Right lobe of liver (tissue), 6 donors: ENCODE measurements around the gene VPS25. TPM values are rescaled to one million over a fixed set of nuclear protein-coding genes. Genes with fewer than 3 reads are reported as not detected.
"Not testable (repeated sequence)": the region's sequence is repeated elsewhere in the genome, so short reads cannot be mapped to it uniquely, and the experiment has no call there.

Experiments
- ATAC-seq, 4 donors: fragments of 200-7000 bp; cut with Tn5 transposase; one replicate each; pipeline ENCODE4 v1.9.1; 2020; ENCODE audit warnings: mild to moderate bottlenecking in 4 of 4, moderate library complexity in 4 of 4
- DNase-seq, 3 donors: peaks; one replicate each; pipeline ENCODE4 v3.0.0-alpha.2; 2020
- H3K27ac ChIP-seq, 3 donors: fragments of 200-600 bp; one replicate each; pipeline ENCODE4 v1.8.0; 2022
- H3K27me3 ChIP-seq, 2 donors: fragments of 200-600 bp; one replicate each; pipeline ENCODE4 v1.8.0; 2022
- H3K36me3 ChIP-seq, 4 donors: fragments of 200-600 bp; sonication (generic) in 1 of 4; one replicate each; pipeline versions ENCODE4 v1.5.1 to v1.8.0; 2017 to 2022; ENCODE audit warnings: control low read depth in 1 of 4
- H3K4me1 ChIP-seq, 4 donors: fragments of 200-600 bp; sonication (generic) in 1 of 4; one replicate each; pipeline versions ENCODE4 v1.5.1 to v1.8.0; 2017 to 2022; ENCODE audit warnings: control low read depth in 1 of 4
- H3K4me3 ChIP-seq, 3 donors: fragments of 200-600 bp; one replicate each; pipeline ENCODE4 v1.8.0; 2022
- H3K9me3 ChIP-seq, 4 donors: fragments of 200-600 bp; sonication (generic) in 1 of 4; one replicate each; pipeline versions ENCODE4 v1.5.1 to v1.8.0; 2017 to 2022; ENCODE audit warnings: control low read depth in 1 of 4
- POLR2A ChIP-seq: fragments of 450-650 bp; IDR thresholded peaks from one replicate; pipeline ENCODE4 v1.6.1; 2017; ENCODE audit warnings: antibody characterized with exemption, mild to moderate bottlenecking
- WGBS: methylation state at CpG from one replicate; pipeline ENCODE4 v1.1.6; 2018; ENCODE audit warnings: low coverage, low lambda C conversion rate; ENCODE audit not compliant: insufficient coverage; ENCODE audit errors: missing lambda C conversion rate; 5-methylcytosine and 5-hydroxymethylcytosine counted together
- intact Hi-C, 2 donors: fragments of 100-400 bp; cut with DNase I; formaldehyde crosslinking; loops; one replicate each; pipeline versions ENCODE4 v1.11.2 to v1.14.1; 2022
- long read RNA-seq: library from polyadenylated mRNA; unstranded; transcript quantifications from one replicate; pipeline ENCODE4 v2.0.0, GENCODE V29; 2019
- total RNA-seq, 6 experiments: library from RNA; depleted of rRNA in 2 of 6; stranded (reverse); fragments of >200 nt in 2 of 6; fragmentation: NEBNext Ultra II Directional in 3 of 6; extraction: Animal tissue kit (Norgen Biotek cat#: 25700) in 3 of 6; gene quantifications; one replicate each; pipeline versions ENCODE4 v1.1.0 to v1.2.4, GENCODE V29; 2016 to 2023
- TF ChIP-seq, protein P1 (sequence below), 4 donors: fragments of 200-600 bp in 3 of 4; fragments of 450-650 bp in 1 of 4; IDR thresholded peaks; one replicate each; pipeline versions ENCODE4 v1.5.1 to v1.8.0; 2016 to 2022; ENCODE audit warnings: antibody characterized with exemption in 4 of 4, mild to moderate bottlenecking in 2 of 4
- donor health status: DM: no; HTN: yes; CAD: no.
- donor health status: DM: no; HTN: no; CAD: no.
- donor health status: DM: no; HTN: no; CAD: no.
- donor health status: DM: no; HTN: yes; CAD: no.
- donor health status: DM: no; HTN: yes; CAD: no.

VPS25 gene
- 10 to 100 TPM; 28.3 to 47.0 (median 33.6) TPM for total RNA-seq
- long read RNA-seq, transcript VPS25-201 (6 exons, 1,101 nt): major isoform, 13 of 14 reads
- long read RNA-seq, partial matches to known transcripts: 0 of 14 reads
- long read RNA-seq, other reads (novel, unspliced or antisense): 0 of 14 reads

DNA sequence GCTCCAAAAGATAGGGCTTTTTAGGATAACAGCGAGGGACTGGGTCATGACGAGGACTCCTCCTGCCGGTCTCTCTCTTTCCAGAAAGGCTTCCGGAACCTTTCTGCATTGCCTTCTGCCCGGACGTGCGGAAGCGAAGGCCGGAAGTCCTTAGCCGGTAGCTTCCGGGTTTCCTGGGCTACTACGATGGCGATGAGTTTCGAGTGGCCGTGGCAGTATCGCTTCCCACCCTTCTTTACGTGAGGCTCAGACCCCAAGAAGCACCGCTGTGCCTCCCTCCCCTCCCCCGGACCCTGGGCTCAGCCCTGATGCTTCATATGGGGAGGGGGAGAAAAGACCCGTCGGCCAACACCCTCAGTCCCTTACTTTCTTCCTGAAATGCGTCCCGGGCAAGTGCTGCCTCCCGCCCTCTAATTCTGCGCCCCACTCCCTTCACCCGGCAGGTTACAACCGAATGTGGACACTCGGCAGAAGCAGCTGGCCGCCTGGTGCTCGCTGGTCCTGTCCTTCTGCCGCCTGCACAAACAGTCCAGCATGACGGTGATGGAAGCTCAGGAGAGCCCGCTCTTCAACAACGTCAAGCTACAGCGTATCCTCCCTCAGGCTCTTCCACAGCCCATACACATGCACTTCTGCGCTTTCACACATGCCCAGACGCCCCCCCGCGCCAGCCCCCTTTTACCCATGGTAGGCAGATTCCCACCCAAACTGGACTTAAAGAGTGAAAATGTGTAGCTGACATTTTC, at the start of gene VPS25:
Gene VPS25, plus strand, starts transcription at position 160 of the 746 bp plus-strand sequence. Its CDS starts 27 bp downstream, at position 187.
- Histone ChIP-seq H3K4me1 (no peaks in the 10 kb centered on the region), H3K9me3 (no peaks in the 10 kb centered on the region), H3K4me3 (peak within 1 kb of the TSS; percentile 74 to 95 (median 80)), H3K36me3 (peaks cover 0 to 27% (median 14%) of the 10 kb centered on the region in 4 donors), H3K27me3 (no peaks in the 10 kb centered on the region), H3K27ac (peak within 1 kb of the TSS; percentile 49 to 85 (median 72))
- ATAC-seq (peak; percentile 96 to 99 (median 98)), DNase-seq (peak; percentile 72 to 81 (median 81))
- 2% methylated on average over 6 of the region's 39 CpGs for WGBS
- intact Hi-C loops: no loop called here
- TF ChIP-seq POLR2A: peak; percentile 51
- TF ChIP-seq, protein P1, sequence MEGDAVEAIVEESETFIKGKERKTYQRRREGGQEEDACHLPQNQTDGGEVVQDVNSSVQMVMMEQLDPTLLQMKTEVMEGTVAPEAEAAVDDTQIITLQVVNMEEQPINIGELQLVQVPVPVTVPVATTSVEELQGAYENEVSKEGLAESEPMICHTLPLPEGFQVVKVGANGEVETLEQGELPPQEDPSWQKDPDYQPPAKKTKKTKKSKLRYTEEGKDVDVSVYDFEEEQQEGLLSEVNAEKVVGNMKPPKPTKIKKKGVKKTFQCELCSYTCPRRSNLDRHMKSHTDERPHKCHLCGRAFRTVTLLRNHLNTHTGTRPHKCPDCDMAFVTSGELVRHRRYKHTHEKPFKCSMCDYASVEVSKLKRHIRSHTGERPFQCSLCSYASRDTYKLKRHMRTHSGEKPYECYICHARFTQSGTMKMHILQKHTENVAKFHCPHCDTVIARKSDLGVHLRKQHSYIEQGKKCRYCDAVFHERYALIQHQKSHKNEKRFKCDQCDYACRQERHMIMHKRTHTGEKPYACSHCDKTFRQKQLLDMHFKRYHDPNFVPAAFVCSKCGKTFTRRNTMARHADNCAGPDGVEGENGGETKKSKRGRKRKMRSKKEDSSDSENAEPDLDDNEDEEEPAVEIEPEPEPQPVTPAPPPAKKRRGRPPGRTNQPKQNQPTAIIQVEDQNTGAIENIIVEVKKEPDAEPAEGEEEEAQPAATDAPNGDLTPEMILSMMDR (IDR thresholded peaks at IDR 0.05): peak in 1 of 4 donors; percentile 13

DNA sequence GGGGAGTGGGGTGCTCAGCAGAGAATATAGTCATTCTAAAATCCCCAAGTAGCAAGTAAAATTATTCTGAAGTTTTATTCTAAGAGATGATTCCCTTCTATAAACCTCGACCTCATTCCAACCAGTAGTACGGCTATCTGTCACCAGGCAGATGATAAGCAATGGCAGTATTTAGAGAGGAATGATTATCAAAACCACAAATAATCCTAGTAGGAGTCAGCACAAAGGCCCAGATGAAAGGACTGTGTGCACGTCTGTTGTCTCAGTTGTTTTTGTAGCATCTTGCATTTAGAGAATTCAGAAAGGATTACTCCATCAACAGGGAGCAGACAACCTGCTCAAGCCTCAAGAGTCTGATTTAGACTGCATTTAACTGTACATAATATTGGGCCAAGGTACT, 49.6 kb upstream of the VPS25 start:
- H3K4me1 ChIP-seq: no peaks in the 10 kb centered on the region
- no peak overlapping the region for H3K4me3 ChIP-seq
- ATAC-seq (no peak), DNase-seq (no peak)
- no peak overlapping the region for H3K27ac ChIP-seq
- no peaks in the 10 kb centered on the region for H3K27me3 ChIP-seq
- TF ChIP-seq, protein P1 (IDR thresholded peaks at IDR 0.05): no peak
- TF ChIP-seq POLR2A: no peak
- peaks cover 0 to 90% (median 13%) of the 10 kb centered on the region in 4 donors for H3K36me3 ChIP-seq
- H3K9me3 ChIP-seq: no peaks in the 10 kb centered on the region
- intact Hi-C loops: loop anchor here in 1 of 2 donors (5.0 kb wide), 1 partner anchor 39 kb away; the partner anchor contains the start of gene RAMP2
- 67% methylated on average over 3 of the region's 3 CpGs for WGBS

DNA sequence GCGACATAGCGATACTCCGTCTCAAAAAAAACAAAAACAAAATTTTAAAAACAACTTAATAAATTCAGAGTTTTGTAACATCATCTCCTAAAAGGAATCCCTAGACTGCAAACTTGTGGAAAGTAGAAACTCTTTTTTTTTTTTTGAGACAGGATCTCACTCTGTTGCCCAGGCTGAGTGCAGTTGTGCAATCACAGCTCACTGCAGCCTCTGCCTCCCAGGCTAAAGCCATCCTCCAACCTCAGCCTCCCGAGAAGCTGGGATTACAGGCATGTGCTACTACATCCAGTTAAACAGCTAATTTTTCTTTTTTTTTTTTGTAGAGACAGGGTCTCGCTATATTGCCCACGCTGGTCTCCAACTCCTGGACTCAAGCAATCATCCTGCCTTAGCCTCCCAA, 48.1 kb upstream of the VPS25 start:
- no peak for DNase-seq
- Histone ChIP-seq H3K4me3 (no peak overlapping the region), H3K27me3 (no peaks in the 10 kb centered on the region), H3K9me3 (no peaks in the 10 kb centered on the region), H3K36me3 (peaks cover 0 to 81% (median 4%) of the 10 kb centered on the region in 4 donors), H3K27ac (no peak overlapping the region), H3K4me1 (no peaks in the 10 kb centered on the region)
- intact Hi-C loops: no loop called here
- TF ChIP-seq POLR2A: no peak
- TF ChIP-seq, protein P1 (IDR thresholded peaks at IDR 0.05): no peak
- no peak for ATAC-seq
- 93% methylated on average over 6 of the region's 6 CpGs for WGBS

DNA sequence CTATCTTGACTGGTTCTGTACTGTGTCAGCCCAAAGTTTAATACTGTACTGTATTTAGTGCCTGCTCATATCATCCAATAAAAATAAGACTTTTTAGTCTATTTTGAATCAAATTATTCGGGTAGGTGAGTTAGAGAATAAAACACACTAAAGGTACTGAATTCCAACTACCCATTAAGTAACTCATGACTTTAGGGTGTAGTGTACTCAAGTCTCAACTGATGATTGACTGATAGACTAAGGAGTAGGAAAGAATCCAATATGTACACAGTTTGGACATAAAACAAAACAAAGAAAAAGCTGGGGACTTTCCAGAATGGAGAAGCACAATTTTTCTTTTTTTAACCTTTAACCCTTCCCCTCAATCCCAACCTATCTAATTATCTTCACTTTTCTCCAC, 32.5 kb upstream of the VPS25 start:
- TF ChIP-seq, protein P1 (IDR thresholded peaks at IDR 0.05): no peak
- no peak for TF ChIP-seq POLR2A
- DNase-seq (no peak), ATAC-seq (no peak)
- intact Hi-C loops: no loop called here
- no peak overlapping the region for H3K4me3 ChIP-seq
- no peaks in the 10 kb centered on the region for H3K36me3 ChIP-seq
- H3K27me3 ChIP-seq: no peaks in the 10 kb centered on the region
- H3K4me1 ChIP-seq: peaks cover 0 to 29% (median 3%) of the 10 kb centered on the region in 4 donors
- peak overlapping the region in 1 of 3 donors; percentile 5 for H3K27ac ChIP-seq
- H3K9me3 ChIP-seq: no peaks in the 10 kb centered on the region
- no CpG with 5 or more reads among the region's 1 CpG for WGBS

DNA sequence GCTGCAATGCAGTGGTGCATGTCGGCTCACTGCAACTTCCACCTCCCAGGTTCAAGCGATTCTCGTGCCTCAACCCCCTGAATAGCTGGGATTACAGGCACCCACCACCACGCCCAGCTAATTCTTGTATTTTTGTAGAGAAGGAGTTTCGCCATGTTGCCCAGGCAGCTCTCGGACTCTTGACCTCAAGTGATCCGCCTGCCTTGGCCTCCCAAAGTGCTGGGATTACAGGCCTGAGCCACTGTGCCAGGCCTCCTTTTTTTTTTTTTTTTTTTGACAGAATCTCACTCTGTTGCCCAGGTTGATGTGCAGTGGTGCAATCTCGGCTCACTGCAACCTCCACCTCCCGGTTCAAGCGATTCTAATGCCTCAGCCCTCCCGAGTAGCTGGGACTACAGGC, 30.3 kb upstream of the VPS25 start:
- H3K9me3 ChIP-seq, DNase-seq, H3K36me3 ChIP-seq, H3K27me3 ChIP-seq, ATAC-seq, H3K4me3 ChIP-seq, intact Hi-C loops, H3K27ac ChIP-seq: not testable (repeated sequence)
- 91% methylated on average over 8 of the region's 11 CpGs for WGBS
- H3K4me1 ChIP-seq: peaks cover 0 to 29% (median 3%) of the 10 kb centered on the region in 4 donors
